Islet of Langerhans (tissue), 1 donor: ENCODE results near the gene UPF3A.

Source experiments
- FAIRE-seq: peaks from one replicate; lab custom pipeline; 2011; peaks lifted over from hg19 to GRCh38; lab: Jason Lieb, UNC

The UPF3A gene

DNA sequence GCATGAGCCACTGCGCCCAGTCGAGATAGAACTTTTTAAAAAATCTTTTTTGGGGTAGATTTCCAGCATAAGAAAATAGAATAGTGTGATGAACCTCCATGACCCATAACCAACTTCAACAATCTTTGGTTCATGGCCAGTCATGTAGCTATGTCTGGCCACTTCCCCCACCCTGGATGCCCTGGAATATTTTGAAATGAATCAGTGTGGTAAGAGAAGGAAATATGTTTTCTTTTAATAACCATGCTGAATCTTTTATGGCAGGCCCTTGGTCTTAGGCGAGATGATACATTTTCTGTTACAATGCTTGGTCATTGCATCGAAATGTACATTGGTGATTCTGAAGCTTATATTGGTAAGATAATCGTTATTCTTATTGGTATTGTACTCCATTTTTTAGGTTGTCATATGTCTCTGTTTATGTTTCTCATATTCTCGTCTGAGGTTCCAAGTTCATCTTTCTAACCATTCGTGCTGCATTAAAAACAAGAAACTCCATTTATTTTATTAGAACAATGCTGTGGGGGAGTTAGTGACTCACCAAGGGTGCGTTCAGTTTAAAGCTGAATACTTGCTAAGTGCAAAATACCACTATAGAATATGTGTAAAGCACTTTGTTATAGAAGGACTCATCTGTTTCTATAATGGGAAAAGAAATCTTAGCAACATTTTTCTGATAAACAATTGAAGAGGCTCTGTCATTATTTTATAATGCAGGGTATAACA is 16.4 kb upstream of the UPF3A start:
- no peak for FAIRE-seq

DNA sequence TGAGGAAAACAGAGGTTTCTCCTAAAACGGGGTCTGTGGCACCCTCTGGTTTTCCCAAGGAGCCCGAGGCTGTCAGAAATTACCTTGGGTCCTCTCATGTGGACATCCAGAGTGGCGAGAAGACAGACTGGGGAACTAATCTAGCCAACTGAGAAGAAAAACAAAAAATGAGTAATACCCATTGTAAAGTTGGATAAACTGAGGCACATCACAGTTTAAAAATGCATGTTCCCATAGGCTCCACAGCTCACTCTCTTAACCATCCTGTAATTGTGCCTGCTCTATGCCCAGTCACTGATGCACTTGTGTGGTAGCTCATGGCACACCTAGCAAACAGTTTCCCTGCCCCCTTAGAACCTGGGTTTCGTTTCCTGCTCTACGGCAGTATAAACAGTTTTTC is 15.2 kb upstream of the UPF3A start:
- FAIRE-seq, result no peak

DNA sequence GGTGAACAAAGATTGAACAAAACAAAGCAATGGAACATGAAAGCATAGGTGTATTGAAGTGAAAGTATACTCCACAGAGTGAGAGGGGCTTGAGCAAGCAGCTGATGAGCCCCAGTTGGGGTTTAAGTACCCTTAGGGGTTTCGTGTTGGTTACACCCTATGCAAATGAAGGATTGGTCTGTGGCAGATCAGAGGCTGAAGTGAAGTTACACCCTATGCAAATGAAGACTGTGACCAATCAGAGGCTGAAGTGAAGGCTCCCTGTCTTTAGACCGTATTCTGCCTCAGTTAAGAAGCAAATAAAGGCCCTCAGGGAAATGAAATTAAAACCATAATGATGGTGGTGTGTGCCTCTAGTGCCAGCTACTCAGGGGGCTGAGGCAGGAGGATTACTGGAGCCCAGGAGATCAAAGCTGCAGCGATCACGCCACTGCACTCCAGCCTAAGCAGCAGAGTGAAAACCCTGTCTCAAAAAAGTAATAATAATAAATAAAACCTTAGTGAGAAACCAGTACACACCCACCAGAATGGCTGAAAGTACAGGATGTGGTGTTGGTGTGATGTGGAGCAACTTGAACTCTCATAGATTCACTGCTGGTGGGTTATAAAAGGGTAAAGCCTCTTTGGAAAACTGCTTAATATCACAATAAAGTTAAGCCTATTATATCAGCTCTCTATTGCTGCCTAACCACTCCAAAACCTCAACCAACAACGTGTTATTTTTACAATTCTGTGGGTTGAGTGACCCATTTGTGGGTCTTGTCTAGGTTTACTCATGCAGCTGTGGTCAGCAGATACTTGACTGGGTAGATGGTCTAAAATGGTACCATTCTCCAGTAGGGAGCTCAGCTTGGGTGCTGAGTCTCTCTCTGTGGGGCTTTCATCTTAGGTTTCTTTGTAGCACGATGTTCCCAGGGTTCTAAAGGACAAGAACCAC is 12.8 kb upstream of the UPF3A start:
- FAIRE-seq, result no peak

DNA sequence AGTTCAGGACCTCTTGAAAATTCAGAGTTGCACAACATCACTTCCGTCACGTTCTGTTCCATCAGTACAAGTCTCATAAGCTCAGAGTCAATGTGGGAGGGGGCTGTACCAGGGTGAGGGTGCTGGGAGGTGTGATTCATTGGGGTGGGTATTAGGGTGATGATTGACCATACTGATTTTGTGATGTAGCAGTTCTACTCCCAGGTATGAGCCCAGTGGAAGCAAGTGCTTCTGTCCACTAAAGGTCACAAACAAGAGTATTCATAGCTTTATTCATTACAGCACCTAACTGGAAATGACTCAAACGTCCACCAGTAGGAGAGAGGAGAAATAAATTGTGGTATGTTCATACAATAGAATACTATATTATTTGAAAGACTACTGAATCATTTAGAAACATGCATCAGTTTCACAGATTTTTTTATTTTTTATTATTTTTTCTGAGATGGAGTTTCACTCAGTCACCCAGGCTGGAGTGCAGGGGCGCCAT is 12.1 kb upstream of the UPF3A start:
- no peak for FAIRE-seq

DNA sequence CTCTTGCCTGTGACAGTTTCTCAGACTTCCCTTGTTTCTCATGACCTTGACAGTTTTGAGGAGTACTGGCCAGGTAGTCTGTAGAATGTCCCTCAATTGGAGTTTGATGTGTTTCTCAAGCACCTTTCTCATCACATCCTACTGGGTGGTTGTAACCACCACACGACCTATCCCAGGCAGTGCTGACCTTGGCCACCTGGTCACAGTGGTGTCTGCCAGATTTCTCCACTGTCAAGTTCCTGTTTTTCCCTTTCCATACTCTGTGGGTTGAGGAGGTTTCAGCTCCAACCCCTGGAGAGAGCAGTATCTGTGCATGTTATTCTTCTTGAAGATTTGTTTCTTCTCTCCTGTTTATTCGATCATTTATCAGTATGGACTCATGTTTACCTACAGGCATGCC is 8.4 kb upstream of the UPF3A start:
- no peak for FAIRE-seq

DNA sequence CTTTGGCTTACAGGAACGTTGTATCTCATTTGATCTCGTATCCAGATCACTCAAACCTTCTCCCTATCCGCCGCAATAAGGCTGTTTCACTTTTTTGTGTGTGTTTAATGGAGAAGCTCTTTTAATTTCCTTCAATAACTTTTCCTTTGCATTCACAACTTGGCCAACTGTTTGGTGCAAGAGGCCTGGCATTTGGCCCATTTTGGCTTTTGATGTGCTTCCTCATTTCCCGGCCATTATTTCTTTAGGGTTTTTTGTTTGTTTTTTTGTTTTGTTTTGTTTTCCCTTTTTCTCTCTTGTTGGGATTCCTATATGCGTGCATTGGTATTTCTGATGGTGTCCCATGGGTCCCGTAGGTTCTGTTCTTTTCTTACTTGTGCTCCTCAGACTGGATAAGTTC is 6.1 kb upstream of the UPF3A start:
- FAIRE-seq, result no peak

DNA sequence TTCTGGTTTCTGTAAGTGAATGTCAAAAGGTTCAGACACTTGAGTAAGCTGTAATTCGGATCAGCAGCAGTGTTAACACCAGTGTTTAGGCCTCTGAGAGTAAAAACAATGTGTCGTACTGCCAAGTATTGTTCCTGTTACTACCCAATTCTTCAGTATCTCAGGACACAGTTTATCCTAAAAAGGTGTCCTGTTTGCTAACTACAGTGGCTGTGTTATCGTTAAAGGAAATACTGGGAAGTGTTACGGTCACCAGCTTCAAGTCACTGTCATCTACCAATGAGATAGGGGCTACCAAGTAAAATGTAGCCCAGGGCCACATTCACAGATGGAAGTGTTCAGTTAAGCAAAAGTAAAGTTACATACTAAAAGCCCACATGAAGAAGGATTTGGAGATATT is 2.3 kb upstream of the UPF3A start:
- no peak for FAIRE-seq

DNA sequence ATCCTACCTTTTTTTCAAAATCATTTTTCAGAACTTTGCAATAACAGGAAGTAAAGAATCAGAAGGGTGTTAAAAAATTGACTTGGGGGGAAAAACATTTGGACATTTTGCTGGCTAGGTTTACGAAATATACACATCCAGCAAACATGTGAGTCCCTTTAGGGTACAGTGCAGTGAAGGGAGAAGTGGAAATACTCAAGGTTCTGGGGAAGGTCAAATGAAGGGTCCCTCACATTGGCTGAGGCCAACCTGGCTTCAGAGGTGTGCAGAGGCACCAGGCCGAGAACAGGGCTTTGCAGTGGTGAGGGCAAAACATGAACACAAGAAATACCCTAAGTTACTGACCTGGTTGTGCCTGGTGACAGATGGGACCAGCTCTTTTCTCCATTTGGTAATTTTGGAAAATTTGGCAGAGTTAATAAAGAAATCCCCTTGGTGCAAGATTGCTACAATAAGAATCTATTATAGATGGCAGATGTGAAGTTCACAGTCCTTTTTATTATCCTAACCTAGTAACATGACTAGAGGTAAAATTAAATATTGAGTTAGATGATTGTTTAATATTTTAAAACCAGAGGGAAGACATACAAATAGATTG is 1.5 kb upstream of the UPF3A start:
- FAIRE-seq, result no peak

DNA sequence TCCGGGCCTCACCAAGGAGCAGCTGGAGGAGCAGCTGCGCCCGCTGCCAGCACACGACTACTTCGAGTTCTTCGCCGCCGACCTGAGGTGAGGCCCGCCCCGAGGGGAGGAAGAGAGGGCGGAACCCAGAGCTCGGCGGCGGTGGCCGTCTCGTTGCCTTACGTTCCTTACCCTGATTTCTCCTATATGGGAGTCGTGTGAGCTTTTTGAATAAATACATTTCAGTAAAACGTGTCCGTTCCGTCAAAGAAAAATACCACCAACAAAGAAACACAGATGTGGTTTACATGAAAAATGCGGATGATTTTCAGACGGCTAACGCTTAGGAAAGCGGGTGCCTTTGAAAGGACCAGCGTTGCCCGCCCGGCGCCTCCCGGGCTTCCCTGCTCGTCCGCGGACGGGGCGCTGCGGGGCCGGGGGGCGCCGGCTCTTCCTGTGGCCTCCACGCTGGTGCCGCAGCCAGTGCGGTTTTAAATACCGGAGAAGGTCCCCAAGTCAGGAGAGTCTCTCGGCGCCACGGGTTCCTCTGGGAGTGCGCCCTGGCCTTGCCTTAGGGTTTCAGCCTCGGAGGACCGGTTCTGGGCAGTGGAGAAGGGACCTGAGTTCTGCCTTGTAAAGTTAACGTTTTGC is 755 bp downstream of the UPF3A start:
- FAIRE-seq, result no peak

DNA sequence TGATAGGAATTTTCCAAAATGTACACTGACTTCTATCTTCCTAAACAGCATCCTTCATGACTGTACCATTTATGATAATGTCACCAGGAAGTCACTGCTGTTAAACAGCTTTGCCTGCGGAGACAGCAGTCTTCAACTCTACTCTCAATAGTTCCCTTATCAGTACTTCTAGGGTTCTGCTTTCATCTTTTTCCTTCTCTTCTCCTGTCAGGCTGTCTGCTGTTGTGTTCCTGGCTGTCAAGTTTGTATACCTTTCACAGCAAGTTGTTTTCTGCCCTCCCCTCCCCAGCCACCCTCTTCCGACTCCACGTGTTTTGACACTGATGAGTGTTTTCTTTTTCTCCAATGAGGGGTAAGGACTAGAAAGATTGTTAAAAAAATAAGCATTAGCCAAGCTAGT is 2.2 kb downstream of the UPF3A start:
- no peak for FAIRE-seq

DNA sequence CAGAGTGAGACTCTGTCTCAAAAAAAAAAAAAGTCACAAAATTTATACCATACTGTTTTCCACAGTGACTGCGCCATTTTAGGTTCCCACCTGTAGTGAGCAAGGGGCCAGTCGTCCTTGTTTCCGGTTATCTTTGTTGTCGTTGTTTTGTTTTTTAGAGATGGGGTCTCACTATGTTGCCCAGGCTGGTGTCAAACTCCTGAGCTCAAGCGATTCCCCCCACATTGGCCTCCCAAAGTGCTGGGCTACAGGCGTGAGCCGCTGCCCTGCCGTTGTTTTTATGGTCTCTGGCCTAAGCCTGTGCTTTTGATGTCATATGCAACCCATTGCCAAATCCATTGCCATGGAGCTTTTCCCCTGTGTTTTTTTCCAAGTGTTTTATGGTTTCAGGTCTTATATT is 3.3 kb downstream of the UPF3A start:
- FAIRE-seq, result no peak

DNA sequence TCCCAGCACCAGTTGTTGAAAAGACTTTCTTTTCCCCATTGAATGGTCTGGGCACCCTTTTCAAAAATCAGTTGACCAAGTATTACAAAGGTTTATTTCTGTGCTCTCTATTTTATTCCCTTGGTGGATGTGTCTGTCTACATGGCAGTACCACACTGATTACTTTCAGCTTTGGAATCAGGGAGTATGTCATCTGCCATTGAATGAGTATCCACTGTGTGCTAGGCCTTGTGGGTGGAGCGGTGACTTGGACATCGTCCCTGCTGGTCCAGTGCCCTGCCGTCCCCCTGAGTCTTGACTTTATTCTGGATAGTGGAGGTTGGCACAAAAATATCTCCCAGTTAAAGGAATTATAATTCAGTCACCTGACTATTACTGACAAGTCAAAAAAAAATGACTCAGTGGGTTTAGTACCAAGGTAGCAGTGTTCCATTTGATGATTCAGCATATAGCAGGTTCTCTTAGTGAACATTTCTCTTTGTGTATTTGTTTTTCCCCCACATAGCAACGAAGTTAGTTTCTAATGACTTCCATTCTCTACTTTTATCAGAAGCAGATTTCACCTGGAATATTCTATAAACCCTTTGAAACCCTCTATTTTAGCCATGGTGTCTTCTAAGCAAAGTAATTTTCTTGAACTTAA is 3.9 kb downstream of the UPF3A start:
- FAIRE-seq, result no peak

DNA sequence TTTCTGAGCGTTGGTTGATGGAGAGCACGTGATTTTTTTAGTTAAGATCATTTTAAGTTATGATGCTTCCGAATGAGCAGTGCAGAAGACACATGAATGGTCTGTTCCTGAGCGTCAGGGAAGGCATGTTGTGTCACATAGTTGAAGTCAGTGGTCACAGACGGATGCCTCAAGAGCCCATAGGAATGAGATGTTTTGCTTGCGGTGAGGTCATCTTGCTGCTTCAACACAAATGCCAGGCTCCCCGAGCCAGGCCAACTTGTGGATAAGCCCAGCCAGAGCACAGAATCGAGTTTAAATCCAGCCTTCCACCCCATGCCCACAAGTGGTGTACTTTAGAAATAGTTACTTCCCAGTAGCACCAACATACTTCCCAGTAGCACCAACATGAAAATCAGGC is 5.4 kb downstream of the UPF3A start:
- FAIRE-seq, result no peak

DNA sequence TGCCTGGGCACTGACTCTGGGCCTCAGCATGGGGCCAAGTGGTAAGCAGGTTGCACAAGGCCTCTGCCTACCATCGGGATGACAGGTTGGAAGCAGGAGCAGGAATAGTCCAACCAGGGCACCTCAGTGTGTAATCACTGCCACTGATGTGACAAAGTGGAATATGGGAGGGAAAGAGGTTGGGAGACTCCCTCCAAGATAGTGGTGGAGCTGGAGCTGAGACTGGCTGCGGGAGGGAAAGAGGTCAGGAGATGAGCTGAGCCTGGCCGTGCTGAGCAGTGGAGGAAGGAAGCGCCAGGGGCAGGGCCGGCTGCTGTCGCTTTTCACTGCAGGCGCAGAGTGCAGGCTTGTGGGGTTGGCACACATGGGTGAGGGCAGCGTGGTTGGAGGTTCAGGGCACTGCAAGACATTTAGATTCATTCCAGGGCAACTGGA is 6.8 kb downstream of the UPF3A start:
- no peak for FAIRE-seq

DNA sequence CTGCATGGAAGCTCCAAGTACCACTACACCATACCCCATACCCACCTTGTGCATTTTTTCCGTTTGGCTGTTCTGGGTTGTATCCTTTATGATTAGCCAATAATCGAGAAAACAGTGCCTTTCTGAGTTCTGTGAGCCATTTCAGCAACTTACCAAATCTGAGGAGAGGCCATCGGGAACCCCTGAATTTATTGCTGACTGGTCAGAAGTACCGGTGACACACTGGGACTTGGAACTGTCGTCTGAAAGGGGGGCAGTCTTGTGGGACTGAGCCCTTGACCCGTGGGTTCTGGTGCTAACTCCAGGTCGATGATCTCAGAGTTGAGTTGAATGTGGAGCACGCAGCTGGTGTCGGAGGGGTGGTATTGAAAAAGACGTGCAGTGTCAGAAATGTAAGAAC is 15.0 kb downstream of the UPF3A start:
- no peak for FAIRE-seq

DNA sequence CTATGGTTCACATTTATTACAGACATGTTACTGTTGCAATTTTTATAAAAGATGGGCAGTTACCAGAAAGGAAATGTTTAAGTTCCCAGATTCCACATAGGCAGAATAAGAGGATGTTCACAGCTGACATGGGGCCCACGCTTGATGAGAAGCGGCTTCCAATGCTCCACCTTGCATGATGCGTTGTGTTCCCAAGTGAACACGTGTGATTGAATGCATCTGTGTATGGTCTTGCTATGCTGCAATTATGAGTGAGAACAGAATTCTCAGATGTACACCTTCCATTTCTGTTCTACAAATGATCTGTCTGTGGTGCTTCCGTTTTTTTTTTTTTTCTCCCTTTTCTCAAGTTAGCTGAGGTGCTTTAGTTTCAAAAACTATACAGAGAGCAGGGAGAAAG is 15.5 kb downstream of the UPF3A start:
- FAIRE-seq, result no peak

DNA sequence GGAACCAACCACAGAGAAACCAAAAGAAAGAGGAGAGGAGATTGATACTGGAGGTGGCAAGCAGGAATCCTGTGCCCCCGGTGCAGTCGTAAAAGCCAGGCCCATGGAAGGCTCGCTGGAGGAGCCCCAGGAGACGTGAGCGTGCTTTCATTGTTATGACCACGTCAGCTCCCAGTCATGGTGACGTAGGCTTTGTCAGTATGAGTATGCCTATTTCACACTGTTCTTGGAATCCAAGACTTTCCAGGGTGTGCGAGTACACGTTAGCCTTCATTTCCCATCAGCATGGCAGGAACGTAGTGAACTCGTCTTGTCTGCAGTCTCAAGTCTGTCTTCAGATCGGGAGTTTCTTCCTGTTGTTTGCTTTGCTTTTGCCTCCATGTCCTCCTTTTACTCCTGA is 17.5 kb downstream of the UPF3A start:
- FAIRE-seq, result no peak

DNA sequence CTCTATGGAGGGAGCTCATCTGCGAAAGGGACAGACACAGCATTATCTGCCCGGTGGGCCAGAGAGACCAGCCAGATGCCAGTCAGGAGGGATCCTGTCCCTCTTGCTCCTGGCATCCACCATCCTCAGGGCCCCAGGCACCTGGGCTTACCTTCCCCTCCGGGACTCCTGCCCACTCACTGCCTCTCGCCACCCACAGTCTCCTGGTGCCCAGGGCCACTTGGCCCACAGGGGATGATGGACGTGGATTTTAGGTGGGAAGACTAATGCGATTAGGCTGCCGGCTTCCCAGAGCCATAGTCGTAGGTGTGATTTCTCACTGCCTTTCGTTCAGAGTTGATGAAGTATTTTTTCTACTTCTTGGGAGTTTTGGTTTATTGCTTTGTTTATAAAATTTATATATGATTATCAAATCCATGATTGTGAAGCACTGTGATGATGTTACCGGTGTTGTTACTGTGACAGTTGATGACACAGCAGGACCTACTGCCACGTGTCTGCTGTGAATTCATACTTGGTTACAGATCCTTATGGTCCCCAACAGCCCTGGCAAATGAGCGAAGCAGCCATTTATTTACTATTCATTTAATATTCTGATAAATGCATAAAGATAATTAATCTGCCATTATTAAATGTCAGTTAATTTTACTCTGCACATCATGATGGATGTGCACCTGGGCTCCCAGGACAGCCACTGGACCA is 18.4 kb downstream of the UPF3A start:
- no peak for FAIRE-seq

DNA sequence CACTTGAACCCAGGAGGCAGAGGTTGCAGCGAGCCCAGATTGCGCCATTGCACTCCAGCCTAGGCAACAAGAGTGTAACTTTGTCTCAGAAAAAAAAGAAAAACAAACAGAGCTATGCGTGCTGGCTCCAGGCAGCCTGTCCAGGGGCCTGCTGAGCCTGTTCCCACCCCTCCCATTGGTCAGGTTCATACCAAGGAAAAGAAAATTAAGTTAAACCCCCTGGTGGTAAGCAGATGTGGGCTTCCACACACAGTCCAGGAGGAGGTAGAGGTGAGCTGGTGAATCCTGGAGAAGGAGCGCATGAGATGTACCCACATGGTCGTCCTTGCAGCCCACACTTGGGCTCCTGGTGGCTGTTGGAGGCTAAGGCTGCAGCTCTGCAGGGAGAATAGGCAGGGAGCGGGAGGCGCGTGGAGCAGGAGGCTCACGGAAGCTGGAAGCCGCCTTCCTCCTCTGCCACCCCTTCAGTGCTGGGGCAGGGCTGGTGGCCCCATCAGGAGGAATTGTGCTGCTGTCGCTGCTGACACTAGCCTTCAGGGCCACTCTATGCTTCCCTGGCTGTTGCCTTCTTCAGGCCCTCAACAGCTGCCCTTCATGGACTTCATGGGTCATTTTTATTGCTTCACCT is 22.4 kb downstream of the UPF3A start:
- FAIRE-seq, result no peak

DNA sequence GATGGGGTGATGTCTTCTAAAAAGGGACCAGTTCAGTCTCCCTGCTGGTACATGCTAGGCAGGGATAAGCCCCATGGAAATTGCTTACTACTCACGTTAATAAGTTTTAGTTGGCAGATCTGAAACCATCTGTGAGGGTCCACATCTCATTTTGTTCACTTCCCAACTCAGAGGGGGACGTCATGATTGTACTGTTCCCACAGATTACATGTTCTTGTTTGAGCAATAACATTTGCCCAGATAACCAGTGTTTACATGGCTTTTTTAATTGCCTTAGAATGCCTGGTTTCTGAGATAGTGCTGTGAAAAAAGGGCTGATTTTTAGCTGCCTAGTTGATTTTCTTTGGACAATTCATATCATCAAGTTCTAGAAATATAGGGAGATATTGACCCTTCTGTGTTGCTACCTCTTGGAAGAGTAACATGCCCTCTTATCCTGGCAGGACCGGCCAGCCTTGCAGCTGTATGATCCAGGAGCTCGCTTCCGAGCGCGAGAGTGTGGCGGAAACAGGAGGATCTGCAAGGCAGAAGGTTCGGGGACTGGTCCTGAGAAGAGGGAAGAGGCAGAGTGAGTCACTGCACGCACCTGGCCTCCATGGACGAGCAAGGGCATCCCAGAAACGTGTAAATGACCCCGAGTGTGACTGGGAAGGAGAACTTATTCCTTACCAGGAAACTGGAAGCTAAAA is 23.1 kb downstream of the UPF3A start:
- no peak for FAIRE-seq
